HL-60 (cell line): Measurements from ENCODE around the gene PUDP.

Source experiments
- CTCF ChIP-seq: IDR thresholded peaks from one replicate; pipeline ENCODE4 v1.5.1; 2011; ENCODE audit warnings: low read length, control low read depth, inconsistent platforms; ENCODE audit not compliant: insufficient read depth
- GABPA ChIP-seq: IDR thresholded peaks from 2 replicates; pipeline ENCODE4 v1.6.1; 2012; ENCODE audit warnings: low read depth
- POLR2AphosphoS5 ChIP-seq: IDR thresholded peaks from 2 replicates; pipeline ENCODE4 v1.6.1; 2012; ENCODE audit warnings: low read depth

- TF ChIP-seq CTCF (no peak), POLR2AphosphoS5 (no peak), GABPA (no peak)
These were observed 78.4 kb downstream of the PUDP start for GRCh38 chrX:7069556-7069955.
